Stimulated activated CD4-positive, alpha-beta T cell treated with anti-CD3 and anti-CD28 coated beads, Interleukin-2, amount 100 ng/mL, for 24 hours (primary cell): ENCODE measurements around the gene HEATR5A.
"Not testable (repeated sequence)": the region's sequence is repeated elsewhere in the genome, so short reads cannot be mapped to it uniquely, and the experiment has no call there.

Source experiments
- DNase-seq, 2 donors: peaks; one replicate each; pipeline ENCODE4 v3.0.0-alpha.2; 2020

The HEATR5A gene

DNA sequence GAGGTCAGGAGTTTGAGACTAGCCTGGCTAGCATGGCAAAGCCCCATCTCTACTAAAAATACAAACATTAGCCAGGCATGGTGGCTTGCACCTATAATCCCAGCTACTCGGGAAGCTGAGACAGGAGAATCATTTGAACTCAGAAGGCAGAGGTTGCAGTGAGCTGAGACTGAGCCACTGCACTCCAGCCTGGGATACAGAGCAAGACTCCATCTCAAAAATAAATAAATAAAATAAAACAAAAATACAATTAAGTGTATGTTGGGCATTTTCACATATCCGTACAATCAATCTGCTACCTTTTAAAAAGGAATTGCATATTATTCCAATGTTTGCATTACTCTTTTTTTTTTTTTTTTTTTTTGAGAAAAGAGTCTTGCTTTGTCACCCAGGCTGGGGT lies 165.1 kb downstream of the HEATR5A start:
- DNase-seq = no peak

DNA sequence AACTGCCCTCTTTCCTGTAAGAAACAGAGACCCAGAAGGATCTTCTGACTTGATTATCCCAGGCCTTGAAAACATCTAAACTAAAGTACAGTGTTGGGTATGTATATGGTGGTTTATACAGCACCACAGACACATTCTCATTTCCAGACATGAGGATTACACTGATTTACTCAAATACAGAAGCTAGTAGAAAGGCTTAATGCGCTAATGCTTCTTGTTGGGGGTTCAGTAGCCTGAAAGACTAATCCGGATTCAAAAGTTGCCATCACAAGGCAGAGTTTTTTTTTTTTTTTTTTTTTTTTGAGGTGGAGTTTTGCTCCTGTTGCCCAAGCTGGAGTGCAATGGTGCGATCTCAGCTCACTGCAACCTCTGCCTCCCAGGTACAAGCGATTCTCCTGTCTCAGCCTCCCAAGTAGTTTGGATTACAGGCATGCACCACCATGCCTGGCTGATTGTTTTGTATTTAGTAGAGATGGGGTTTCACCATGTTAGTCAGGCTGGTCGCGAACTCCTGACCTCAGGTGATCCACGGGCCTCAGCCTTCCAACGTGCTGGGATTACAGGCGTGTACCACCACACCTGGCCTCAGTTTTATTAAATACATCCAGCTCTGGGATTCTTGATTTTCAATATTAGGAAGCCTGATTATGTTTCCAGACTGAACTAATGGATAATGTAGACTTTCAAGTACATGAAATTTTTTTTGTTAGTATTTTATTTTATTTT lies 166.4 kb downstream of the HEATR5A start:
- DNase-seq = no peak

DNA sequence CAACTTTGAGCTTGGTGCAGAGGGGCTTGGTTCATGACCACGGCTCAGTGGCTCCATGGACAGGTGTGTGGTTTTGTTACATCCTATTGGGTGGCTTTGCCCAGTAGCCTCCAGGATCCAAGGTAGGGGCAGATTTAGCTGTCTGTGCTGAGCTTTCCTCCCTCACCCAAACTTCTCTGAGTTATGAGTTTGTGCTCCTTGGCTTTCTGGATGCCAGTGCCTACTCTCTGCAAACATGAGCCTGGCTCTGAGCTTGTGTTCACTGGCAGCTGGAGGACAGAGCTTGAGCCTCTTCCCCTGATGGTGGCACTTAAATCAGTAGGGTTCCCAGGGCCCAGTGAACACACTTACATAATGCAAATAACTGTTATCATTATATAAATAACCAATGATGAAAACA lies 167.5 kb downstream of the HEATR5A start:
- no peak for DNase-seq

- no peak for DNase-seq
Measured at GRCh38 chr14:31251028-31251958, 169.1 kb downstream of the HEATR5A start.

DNA sequence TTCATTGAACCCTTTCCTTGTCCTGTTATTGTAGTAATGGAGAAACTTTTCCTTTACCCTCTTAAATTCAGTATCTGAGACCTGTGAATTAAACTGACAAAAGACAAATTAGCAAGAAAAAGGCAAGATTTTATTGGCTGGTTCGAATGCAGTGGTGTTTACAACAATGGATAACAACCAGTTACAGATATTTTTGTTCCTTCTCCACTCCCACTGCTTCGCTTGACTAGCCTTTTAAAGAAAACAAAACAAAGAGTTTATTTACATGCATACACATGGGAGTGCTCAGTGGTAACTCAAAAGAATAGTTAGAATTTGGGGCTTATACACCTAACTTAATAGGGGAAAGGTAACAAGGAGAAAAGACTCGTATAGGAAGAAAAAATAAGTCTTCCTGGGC lies 175.7 kb downstream of the HEATR5A start:
- DNase-seq = no peak

DNA sequence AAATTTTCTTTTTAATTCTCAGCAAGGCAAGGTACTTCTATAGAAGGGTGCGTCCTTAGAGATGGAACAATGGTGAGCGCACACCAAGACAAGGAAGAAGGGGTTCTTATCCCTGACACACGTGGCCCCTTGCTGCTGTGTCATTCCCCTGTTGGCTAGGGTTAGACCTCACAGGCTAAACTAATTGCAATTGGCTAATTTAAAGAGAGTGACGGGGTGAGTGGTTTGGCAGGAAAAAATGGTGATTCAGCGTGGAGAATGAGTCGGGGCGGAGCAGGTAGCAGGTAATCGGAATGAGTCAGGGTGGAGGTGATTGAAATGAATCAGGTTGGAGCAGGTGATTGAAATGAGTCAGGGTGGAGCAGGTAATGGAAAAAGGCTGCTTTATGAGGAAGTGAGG lies 176.5 kb downstream of the HEATR5A start:
- DNase-seq = peak in 1 of 2 donors; percentile 21

DNA sequence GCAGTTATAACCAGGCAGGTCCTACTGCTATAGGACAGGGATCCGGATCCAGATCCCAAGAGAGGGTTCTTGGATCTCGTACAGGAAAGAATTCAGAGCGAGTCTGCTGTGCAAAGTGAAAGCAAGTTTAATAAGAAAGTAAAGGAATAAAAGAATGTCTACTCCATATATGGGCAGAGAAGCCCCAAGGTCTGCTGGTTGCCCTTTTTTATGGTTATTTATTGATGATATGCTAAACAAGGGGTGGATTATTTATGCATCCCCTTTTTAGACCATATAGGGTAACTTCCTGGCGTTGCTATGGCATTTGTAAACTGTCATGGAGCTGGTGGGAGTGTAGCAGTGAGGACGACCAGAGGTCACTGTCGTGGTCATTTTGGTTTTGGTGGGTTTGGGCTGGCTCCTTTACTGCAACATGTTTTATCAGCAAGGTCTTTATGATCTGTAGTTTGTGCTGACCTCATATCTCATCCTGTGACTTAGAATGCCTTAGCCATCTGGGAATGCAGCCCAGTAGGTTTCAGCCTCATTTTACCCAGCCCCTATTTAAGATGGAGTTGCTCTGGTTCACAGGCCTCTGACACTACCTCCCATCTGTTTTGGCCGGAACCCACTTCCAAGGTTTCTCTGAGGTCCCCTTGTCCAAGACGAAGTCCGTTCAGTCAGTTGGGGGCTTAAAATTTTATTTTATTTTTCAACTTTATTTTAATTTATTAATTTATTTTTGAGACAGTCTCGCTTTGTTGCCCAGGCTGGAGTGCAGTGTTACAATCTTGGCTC lies 178.0 kb downstream of the HEATR5A start:
- DNase-seq = not testable (repeated sequence)
